Activated T-cell treated with anti-CD3 and anti-CD28 coated beads for 48 hours (primary cell): ENCODE data around the gene MMD.
A peak's percentile ranks its signal among the peaks of the same experiment; 100 is the strongest.

Source experiments
- DNase-seq: peaks from one replicate; pipeline ENCODE4 v3.0.0-alpha.2; 2020; ENCODE audit warnings: low read depth

MMD gene

DNA sequence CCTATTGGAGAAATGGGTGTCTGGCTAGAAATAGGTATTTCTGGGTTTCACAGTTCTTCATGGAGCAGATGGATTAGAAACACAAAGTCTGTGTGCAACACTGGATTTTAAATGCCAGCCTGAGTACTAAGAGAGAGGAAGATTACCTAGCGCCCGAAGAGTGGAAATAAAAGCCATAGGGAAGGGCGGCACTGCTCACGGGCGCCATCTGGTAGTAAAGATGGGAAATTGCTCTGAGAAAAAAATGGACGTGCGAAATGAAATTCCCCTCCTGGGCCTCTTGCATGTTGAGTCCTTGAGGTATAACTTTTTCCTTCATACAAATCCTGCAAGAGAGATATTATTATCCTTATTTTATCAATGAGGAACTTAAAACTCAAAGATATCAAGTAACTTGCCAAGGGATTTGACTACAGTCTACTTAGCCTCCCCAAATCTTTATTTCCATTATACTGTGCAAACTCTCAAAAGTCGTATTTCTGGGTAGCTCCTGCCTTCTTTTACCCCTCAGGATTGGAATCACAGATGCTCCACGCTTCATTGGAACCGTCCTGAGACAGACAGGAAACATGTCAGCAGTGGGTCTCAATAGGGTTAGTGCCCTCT is 72.8 kb downstream of the MMD start:
- DNase-seq, result peak; percentile 33

GRCh38 chr17:55347341-55347740 is 74.3 kb downstream of the MMD start:
- DNase-seq, result no peak

GRCh38 chr17:55346658-55347057 is 75.0 kb downstream of the MMD start:
- DNase-seq, result no peak

GRCh38 chr17:55345132-55345531 is 76.5 kb downstream of the MMD start:
- no peak for DNase-seq

GRCh38 chr17:55344514-55344997 is 77.1 kb downstream of the MMD start:
- no peak for DNase-seq

- no peak for DNase-seq
Measured at GRCh38 chr17:55343900-55344513, 77.6 kb downstream of the MMD start.

- no peak for DNase-seq
Measured at GRCh38 chr17:55342800-55343585, 78.6 kb downstream of the MMD start.
